Measurements from ENCODE around the gene POR. TPM values are rescaled to one million over a fixed set of nuclear protein-coding genes. Genes with fewer than 3 reads are reported as not detected.
A peak's percentile ranks its signal among the peaks of the same experiment; 100 is the strongest.

The POR gene
- total RNA-seq (2021) (99.3 and 104 TPM in 2 replicates), Bru-seq, nascent RNA (percentile 61 among the genes with signal in this experiment), BruChase-seq, experiment 1, labeled RNA remaining after a 2-hour chase (percentile 63 among the genes with signal in this experiment), BruChase-seq, experiment 2, labeled RNA remaining after a 6-hour chase (percentile 77 among the genes with signal in this experiment)
- long read RNA-seq, transcript POR-201 (15 exons, 2,532 nt), result minor isoform, 6 of 170 reads
- long read RNA-seq, transcript POR-222 (4 exons, 1,028 nt), result minor isoform, 5 of 170 reads
- long read RNA-seq, transcript POR-218 (16 exons, 2,522 nt), result major isoform, 84 of 170 reads
- long read RNA-seq, partial matches to known transcripts, result 62 of 170 reads
- long read RNA-seq, other reads (novel, unspliced or antisense), result 13 of 170 reads

DNA sequence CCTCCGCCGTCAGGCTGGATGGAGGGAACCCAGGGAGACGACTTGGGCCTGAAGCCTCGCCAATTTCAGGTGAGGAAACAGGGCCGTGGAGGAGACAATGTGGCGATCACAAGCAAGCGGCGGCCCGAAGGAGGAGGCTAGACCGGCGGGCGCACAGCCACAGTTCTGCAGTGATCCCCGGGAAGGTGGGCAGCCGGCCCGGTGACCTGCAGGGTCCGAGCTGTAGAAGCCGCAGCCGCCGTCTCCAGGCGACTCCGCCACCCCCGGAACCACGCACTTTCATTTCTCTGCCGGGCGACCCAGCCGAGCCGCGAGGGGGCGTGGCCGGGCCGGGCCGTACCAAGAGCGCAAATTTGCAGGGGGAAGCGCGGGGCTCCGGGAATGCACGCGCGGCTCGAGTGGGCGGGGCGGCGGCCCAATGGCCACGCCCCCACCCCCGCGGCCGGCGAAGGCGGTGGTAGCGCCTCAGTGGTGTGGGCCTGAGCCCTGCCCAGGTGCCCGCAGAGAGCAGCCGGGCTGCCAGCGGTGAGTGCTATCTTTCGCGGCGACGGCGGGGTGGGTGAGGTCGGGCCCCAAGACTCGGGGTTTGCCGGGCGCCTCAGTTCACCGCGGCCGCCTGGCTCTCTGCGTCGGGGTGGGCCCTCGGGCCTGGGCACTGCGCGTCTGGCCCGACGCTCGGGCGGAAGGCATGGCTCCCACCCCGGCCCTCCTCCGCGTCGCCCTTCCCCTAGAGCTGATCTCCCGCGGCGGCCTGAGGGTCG, at the start of gene POR:
TSS of gene POR (plus strand) at position 501 of the 761 bp plus-strand sequence. CDS start 38,847 bp downstream, outside the sequence.
- intact Hi-C loops (cut with micrococcal nuclease; ENCODE audit: unreplicated experiment), result loop anchor here (2.0 kb wide), 1 partner anchor 20 kb away; no protein-coding TSS in a partner anchor
- BruUV-seq (replicated peaks), result no TSS peak
- Histone ChIP-seq H3K36me3 (ENCODE audit: insufficient read depth, low read length, poor library complexity, severe bottlenecking) (no peaks in the 10 kb centered on the region), H3K27ac (ENCODE audit: low read depth, low read length, poor library complexity, severe bottlenecking) (peak within 1 kb of the TSS; percentile 81), H3K4me3 (ENCODE audit: low read depth, low read length, poor library complexity, severe bottlenecking) (peak within 1 kb of the TSS; percentile 99), H3K4me1 (ENCODE audit: insufficient read depth, low read length, poor library complexity, severe bottlenecking) (peaks cover 4% of the 10 kb centered on the region), H3K9me3 (ENCODE audit: low read depth, low read length, poor library complexity, severe bottlenecking) (no peaks in the 10 kb centered on the region), H3K27me3 (replicated peaks; ENCODE audit: insufficient read depth, low read depth, low read length, poor library complexity) (no peaks in the 10 kb centered on the region)
- TF ChIP-seq EZH2 (IDR thresholded peaks at IDR 0.05; ENCODE audit: borderline replicate concordance, low read depth, low read length, poor library complexity, severe bottlenecking) (no peak), CTCF (conservative IDR thresholded peaks at IDR 0.05; ENCODE audit: low read depth, low read length) (no peak)
- ChIA-PET POLR2A (ENCODE audit: low non-redundant PET) (no interaction called here), CTCF (interaction anchor here (0.5 kb wide), 1 partner anchor 46 kb away, joined by 8 read pairs; no protein-coding TSS in a partner anchor)
- DNase-seq (ENCODE audit: low spot score), result peak; percentile 95

DNA sequence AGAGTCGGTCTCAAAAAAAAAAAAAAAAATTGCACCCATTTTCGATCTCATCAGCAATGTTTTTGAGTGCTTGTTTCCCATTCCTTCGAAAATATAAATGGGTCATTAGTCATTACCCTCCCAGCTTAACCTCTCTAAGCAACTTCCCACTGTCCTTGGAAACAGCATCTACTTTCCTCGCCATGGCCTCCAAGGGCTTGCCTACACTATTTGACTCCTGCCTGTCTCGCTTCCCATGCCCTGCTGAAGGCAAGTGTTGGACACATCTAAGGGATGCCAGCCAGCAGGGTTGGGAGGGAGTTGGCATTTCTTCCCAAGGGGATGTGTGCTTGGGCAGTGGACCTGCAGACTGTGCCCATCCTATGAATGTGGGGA, 48.9 kb upstream of the POR start:
- no peaks in the 10 kb centered on the region for H3K27me3 ChIP-seq (replicated peaks; ENCODE audit: insufficient read depth, low read depth, low read length, poor library complexity)
- no peaks in the 10 kb centered on the region for H3K9me3 ChIP-seq (ENCODE audit: low read depth, low read length, poor library complexity, severe bottlenecking)
- POLR2A ChIA-PET (ENCODE audit: low non-redundant PET), result no interaction called here
- no TSS peak for BruUV-seq (replicated peaks)
- no peak overlapping the region for H3K27ac ChIP-seq (ENCODE audit: low read depth, low read length, poor library complexity, severe bottlenecking)
- H3K4me1 ChIP-seq (ENCODE audit: insufficient read depth, low read length, poor library complexity, severe bottlenecking), result peaks cover 4% of the 10 kb centered on the region
- intact Hi-C loops (cut with micrococcal nuclease; ENCODE audit: unreplicated experiment), result loop anchor here (2.0 kb wide), 1 partner anchor 153 kb away; no protein-coding TSS in a partner anchor
- no peak overlapping the region for H3K4me3 ChIP-seq (ENCODE audit: low read depth, low read length, poor library complexity, severe bottlenecking)
- H3K36me3 ChIP-seq (ENCODE audit: insufficient read depth, low read length, poor library complexity, severe bottlenecking), result no peaks in the 10 kb centered on the region
- TF ChIP-seq EZH2 (IDR thresholded peaks at IDR 0.05; ENCODE audit: borderline replicate concordance, low read depth, low read length, poor library complexity, severe bottlenecking), result no peak
- TF ChIP-seq CTCF (conservative IDR thresholded peaks at IDR 0.05; ENCODE audit: low read depth, low read length), result no peak
- CTCF ChIA-PET, result interaction anchor here (2.5 kb wide), 1 partner anchor 154 kb away, joined by 14 read pairs; no protein-coding TSS in a partner anchor
- no peak for DNase-seq (ENCODE audit: low spot score)

GRCh38 chr7:75866489-75867389, 48.2 kb upstream of the POR start:
- intact Hi-C loops (cut with micrococcal nuclease; ENCODE audit: unreplicated experiment), result loop anchor here (2.0 kb wide), 1 partner anchor 152 kb away; no protein-coding TSS in a partner anchor
- no TSS peak for BruUV-seq (replicated peaks)
- ChIA-PET CTCF (interaction anchor here (0.5 to 2.5 kb wide), 3 partner anchors 153 to 448 kb away, joined by 3 to 14 read pairs (median 4); no protein-coding TSS in a partner anchor), POLR2A (ENCODE audit: low non-redundant PET) (no interaction called here)
- H3K27me3 ChIP-seq (replicated peaks; ENCODE audit: insufficient read depth, low read depth, low read length, poor library complexity), result no peaks in the 10 kb centered on the region
- no peak overlapping the region for H3K4me3 ChIP-seq (ENCODE audit: low read depth, low read length, poor library complexity, severe bottlenecking)
- no peak overlapping the region for H3K27ac ChIP-seq (ENCODE audit: low read depth, low read length, poor library complexity, severe bottlenecking)
- DNase-seq (ENCODE audit: low spot score), result peak; percentile 56
- H3K9me3 ChIP-seq (ENCODE audit: low read depth, low read length, poor library complexity, severe bottlenecking), result no peaks in the 10 kb centered on the region
- H3K36me3 ChIP-seq (ENCODE audit: insufficient read depth, low read length, poor library complexity, severe bottlenecking), result no peaks in the 10 kb centered on the region
- H3K4me1 ChIP-seq (ENCODE audit: insufficient read depth, low read length, poor library complexity, severe bottlenecking), result peaks cover 4% of the 10 kb centered on the region
- TF ChIP-seq CTCF (conservative IDR thresholded peaks at IDR 0.05; ENCODE audit: low read depth, low read length) (peak; percentile 81), EZH2 (IDR thresholded peaks at IDR 0.05; ENCODE audit: borderline replicate concordance, low read depth, low read length, poor library complexity, severe bottlenecking) (no peak)

Measured in A673 (cell line).